GM19468 (cell line): ENCODE results near the gene ATP8B4.
"Not testable (repeated sequence)": the region's sequence is repeated elsewhere in the genome, so short reads cannot be mapped to it uniquely, and the experiment has no call there.

ENCODE experiments used
- ATAC-seq: cut with Tn5 transposase; IDR thresholded peaks from one replicate; pipeline ENCODE4 v1.9.1; 2021; ENCODE audit warnings: mild to moderate bottlenecking, moderate library complexity, moderate number of reproducible peaks; ENCODE audit not compliant: unreplicated experiment; ENCODE audit errors: extremely low read depth

ATP8B4 gene, protein sequence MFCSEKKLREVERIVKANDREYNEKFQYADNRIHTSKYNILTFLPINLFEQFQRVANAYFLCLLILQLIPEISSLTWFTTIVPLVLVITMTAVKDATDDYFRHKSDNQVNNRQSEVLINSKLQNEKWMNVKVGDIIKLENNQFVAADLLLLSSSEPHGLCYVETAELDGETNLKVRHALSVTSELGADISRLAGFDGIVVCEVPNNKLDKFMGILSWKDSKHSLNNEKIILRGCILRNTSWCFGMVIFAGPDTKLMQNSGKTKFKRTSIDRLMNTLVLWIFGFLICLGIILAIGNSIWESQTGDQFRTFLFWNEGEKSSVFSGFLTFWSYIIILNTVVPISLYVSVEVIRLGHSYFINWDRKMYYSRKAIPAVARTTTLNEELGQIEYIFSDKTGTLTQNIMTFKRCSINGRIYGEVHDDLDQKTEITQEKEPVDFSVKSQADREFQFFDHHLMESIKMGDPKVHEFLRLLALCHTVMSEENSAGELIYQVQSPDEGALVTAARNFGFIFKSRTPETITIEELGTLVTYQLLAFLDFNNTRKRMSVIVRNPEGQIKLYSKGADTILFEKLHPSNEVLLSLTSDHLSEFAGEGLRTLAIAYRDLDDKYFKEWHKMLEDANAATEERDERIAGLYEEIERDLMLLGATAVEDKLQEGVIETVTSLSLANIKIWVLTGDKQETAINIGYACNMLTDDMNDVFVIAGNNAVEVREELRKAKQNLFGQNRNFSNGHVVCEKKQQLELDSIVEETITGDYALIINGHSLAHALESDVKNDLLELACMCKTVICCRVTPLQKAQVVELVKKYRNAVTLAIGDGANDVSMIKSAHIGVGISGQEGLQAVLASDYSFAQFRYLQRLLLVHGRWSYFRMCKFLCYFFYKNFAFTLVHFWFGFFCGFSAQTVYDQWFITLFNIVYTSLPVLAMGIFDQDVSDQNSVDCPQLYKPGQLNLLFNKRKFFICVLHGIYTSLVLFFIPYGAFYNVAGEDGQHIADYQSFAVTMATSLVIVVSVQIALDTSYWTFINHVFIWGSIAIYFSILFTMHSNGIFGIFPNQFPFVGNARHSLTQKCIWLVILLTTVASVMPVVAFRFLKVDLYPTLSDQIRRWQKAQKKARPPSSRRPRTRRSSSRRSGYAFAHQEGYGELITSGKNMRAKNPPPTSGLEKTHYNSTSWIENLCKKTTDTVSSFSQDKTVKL

GRCh38 chr15:50119063-50120040 is at the start of gene ATP8B4:
Gene ATP8B4, minus strand, starts transcription at chr15:50119233. Its CDS starts 12,267 bp downstream, at chr15:50106966.
- no peak for ATAC-seq

- ATAC-seq, result no peak
Observed at GRCh38 chr15:50168379-50168778, 49.3 kb upstream of the ATP8B4 start.

- ATAC-seq, result no peak
Observed at GRCh38 chr15:50167110-50167509, 48.1 kb upstream of the ATP8B4 start.

DNA sequence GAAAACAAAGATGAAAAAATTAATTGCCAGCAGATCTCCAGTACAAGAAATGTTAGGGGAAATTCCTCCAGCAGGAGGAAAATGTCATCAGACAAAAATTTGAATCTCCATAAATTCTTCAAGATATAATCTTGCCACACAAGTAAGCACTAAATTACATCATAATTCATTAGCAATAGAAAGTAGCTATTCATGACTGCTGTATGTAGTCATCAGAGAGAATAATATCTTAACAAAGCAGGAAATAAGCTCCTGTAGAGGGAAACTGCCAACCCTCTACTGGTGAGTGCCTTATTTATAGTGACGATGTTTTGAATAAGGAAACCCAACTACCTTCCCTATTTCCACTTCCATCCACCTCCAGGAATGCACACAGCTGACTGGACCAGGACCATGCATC is 47.2 kb upstream of the ATP8B4 start:
- ATAC-seq, result no peak

DNA sequence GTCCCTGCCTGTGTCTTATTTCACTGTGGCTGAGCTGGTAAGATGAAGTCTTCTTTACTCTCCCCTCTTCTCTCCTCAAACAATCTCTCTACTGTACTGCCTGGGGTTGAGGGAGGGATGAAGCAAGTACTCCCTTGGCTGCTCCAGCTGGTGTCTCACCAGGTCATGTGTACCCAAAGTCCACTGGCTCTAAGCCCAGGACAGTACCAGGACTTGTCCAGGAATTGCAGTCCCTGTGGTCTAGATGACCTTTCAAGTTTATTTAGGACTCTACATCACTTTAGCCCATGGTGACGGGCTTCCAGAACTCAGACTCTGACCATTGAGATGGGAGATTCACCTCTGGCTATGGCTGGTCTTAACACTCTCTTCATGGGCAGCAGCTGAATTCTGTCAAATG is 45.4 kb upstream of the ATP8B4 start:
- no peak for ATAC-seq

- ATAC-seq, result no peak
Observed at GRCh38 chr15:50163719-50164410, 44.8 kb upstream of the ATP8B4 start.

DNA sequence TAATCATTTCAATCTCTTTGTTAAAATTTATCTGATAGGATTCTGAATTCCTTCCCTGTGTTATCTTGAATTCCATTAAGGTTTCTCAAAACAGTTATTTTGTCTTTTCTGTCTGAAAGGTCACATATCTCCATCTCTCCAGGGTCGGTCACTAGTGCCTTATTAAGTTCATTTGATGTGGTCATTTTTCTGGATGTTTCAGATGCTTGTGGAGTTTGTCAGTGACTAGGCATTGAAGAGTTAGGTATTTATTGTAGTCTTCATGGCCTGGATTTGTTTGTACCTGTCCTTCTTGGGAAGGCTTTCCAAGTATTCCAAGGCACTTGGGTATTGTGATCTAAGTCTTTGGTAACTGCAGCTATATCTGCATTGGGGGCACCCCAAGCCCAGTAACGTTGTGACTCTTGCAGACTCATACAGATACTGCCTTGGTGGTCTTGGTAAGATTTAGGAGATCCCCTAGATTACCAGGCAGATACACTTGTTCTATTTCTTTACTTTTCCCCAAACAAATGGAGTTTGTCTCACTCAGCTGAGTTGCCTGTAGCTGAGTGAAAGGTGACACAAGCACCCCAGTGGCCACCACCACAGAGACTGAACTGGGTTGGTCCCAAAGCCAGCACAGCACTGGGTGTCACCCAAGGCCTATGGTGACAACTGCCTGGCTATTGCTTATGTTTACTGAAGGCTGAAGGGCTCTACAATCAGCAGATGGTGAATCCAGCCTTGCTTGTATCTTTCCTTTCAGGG is 44.1 kb upstream of the ATP8B4 start:
- no peak for ATAC-seq

DNA sequence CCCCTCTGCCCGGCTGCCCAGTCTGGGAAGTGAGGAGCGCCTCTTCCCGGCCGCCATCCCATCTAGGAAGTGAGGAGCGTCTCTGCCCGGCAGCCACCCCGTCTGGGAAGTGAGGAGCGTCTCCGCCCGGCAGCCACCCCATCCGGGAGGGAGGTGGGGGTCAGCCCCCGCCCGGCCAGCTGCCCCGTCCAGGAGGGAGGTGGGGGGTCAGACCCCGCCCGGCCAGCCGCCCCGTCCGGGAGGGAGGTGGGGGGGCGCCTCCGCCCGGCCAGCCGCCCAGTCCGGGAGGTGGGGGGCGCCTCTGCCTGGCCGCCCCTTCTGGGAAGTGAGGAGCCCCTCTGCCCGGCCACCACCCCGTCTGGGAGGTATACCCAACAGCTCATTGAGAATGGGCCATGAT is 39.2 kb upstream of the ATP8B4 start:
- not testable (repeated sequence) for ATAC-seq

DNA sequence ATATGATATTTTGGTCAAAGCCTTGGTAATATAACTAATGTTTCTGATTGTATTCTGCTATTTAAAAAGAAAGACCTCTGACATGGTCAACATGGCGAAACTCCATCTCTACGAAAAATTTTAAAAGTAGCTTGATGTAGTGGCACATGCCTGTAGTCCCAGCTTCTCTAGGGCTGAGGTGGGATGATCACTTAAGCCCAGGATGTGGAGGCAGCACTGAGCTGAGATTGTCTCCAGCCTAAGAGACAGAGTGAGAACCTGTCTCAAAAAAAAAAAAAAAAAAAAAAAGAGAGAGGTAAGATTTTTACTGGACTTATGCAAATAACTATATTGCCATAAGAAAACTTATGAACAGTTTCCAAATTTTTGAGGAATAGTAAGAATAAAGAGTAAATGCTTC is 32.4 kb upstream of the ATP8B4 start:
- ATAC-seq, result no peak

- no peak for ATAC-seq
Observed at GRCh38 chr15:50150851-50151250, 31.8 kb upstream of the ATP8B4 start.

DNA sequence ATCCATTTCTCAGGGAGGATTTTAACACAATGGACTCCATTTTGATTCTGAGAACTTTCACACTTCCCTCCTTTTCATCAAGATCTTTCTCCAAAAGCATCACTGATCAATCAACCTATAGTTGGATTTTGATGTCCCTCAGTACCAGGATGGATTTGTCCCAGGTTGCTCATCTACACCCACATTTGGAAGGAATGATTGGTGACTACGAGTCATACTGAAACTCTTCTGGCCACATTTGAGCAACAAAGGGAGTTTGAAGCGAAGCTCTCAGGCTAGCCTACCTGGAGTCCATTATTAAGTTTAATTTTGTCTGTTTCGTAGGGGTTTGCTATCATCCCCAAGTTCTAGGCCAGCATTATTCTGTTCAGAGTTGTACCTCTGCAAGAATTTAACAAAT is 31.3 kb upstream of the ATP8B4 start:
- ATAC-seq, result no peak

- no peak for ATAC-seq
Observed at GRCh38 chr15:50149090-50149489, 30.1 kb upstream of the ATP8B4 start.

GRCh38 chr15:50148362-50148963 is 29.4 kb upstream of the ATP8B4 start:
- no peak for ATAC-seq

GRCh38 chr15:50146632-50147031 is 27.6 kb upstream of the ATP8B4 start:
- ATAC-seq, result no peak

GRCh38 chr15:50145451-50145872 is 26.4 kb upstream of the ATP8B4 start:
- no peak for ATAC-seq

- no peak for ATAC-seq
Observed at GRCh38 chr15:50144341-50145120, 25.5 kb upstream of the ATP8B4 start.

DNA sequence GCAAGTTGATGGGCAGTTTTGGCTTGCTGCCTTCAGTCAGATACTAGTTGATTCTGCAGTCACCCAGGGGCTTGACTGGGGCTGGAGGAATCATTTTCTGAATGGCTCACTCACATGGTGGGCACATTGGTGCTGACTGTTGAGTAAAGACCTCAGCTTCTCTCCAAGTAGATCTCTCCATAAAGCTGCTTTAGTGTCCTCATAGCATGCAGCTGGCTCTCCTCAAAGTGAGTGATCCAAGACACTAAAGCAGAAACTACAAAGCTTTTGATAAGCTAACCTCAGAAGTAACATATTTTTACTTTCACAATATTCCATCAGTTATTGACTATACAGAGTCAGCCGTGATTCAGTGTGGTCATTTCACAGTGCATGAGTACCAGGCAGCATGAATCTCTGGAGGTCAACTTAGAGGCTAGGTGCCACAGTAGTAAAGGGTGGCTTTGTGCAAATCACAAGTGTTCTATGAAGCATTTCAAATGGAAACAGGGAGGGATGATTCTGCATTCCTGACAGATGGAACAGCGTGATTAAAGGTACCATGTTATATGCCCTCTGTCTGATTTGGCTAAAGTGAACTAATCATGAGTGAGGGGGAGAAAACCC is 24.3 kb upstream of the ATP8B4 start:
- ATAC-seq, result no peak
